K562 (cell line): ENCODE data around the gene ASIC1. TPM values are rescaled to one million over a fixed set of nuclear protein-coding genes. Genes with fewer than 3 reads are reported as not detected.

Experiments used
- ATF1 ChIP-seq, 2 experiments: fragments of 450-650 bp in 1 of 2; IDR thresholded peaks; 2 replicates each; pipeline ENCODE4 v1.6.1; 2016; ENCODE audit warnings: missing compliant biosample characterization in 1 of 2, missing genetic modification characterization in 1 of 2
- CC2D1A ChIP-seq: fragments of 450-650 bp; IDR thresholded peaks from 2 replicates; pipeline ENCODE4 v1.6.1; 2017; ENCODE audit warnings: mild to moderate bottlenecking
- CREB1 ChIP-seq, 2 experiments: sonication (generic) in 1 of 2; formaldehyde crosslinking in 1 of 2; IDR thresholded peaks; 2 replicates each; pipeline versions ENCODE4 v1.6.1 to v1.8.0; 2012 to 2022; ENCODE audit warnings: inconsistent platforms in 1 of 2, mild to moderate bottlenecking in 1 of 2, missing genetic modification reagents in 1 of 2, moderate library complexity in 1 of 2
- EHMT2 ChIP-seq: fragments of 450-650 bp; IDR thresholded peaks from 2 replicates; pipeline ENCODE4 v1.6.1; 2018; ENCODE audit warnings: antibody characterized with exemption
- ELK1 ChIP-seq: sonication (generic); formaldehyde crosslinking; IDR thresholded peaks from 2 replicates; pipeline ENCODE4 v1.8.1; 2022; ENCODE audit warnings: missing genetic modification reagents
- EP400 ChIP-seq: fragments of 450-650 bp; IDR thresholded peaks from 2 replicates; pipeline ENCODE4 v1.6.1; 2017; ENCODE audit warnings: antibody characterized with exemption, mild to moderate bottlenecking, moderate library complexity
- GTF2F1 ChIP-seq: IDR thresholded peaks from 2 replicates; pipeline ENCODE4 v1.6.1; 2011; ENCODE audit warnings: low read depth, low read length, improper control_type of control experiment
- HEY1 ChIP-seq: fragments of 250-450 bp; sonication (Bioruptor Pico); IDR thresholded peaks from 2 replicates; pipeline ENCODE4 v1.5.0; 2020; ENCODE audit warnings: mild to moderate bottlenecking, moderate library complexity, borderline replicate concordance
- NFIC ChIP-seq: fragments of 450-650 bp; IDR thresholded peaks from 2 replicates; pipeline ENCODE4 v1.6.1; 2017; ENCODE audit warnings: mild to moderate bottlenecking, inconsistent platforms
- POLR2A ChIP-seq: fragments of 450-650 bp; conservative IDR thresholded peaks from 2 replicates; pipeline ENCODE4 v1.6.1; 2016
- POLR2H ChIP-seq: IDR thresholded peaks from 2 replicates; pipeline ENCODE4 v1.6.1; 2016; ENCODE audit warnings: missing genetic modification characterization, low read depth, mild to moderate bottlenecking, control low read depth, missing compliant biosample characterization, moderate library complexity
- RFX7 ChIP-seq: fragments of 250-450 bp; sonication (Bioruptor Pico); IDR thresholded peaks from 2 replicates; pipeline ENCODE4 v1.5.1; 2021; ENCODE audit warnings: mild to moderate bottlenecking
- SNRNP70 ChIP-seq: fragments of 200-400 bp; formaldehyde crosslinking; optimal IDR thresholded peaks from 2 replicates; pipeline ENCODE3; 2017; ENCODE audit warnings: low read depth, low read length
- TFE3 ChIP-seq: fragments of 450-650 bp; formaldehyde crosslinking; IDR thresholded peaks from 2 replicates; pipeline ENCODE4 v1.4.0; 2020; ENCODE audit warnings: mild to moderate bottlenecking, mixed read lengths
- ZBTB1 ChIP-seq: sonication (generic); formaldehyde crosslinking; IDR thresholded peaks from 2 replicates; pipeline ENCODE4 v1.8.1; 2023; ENCODE audit warnings: missing genetic modification reagents, low read depth, mild to moderate bottlenecking, borderline replicate concordance
- ZBTB17 ChIP-seq: fragments of 450-650 bp; formaldehyde crosslinking; IDR thresholded peaks from 2 replicates; pipeline ENCODE4 v1.4.0; 2020; ENCODE audit warnings: mild to moderate bottlenecking
- ZFPM2 ChIP-seq: fragments of 250-450 bp; sonication (Bioruptor Pico); IDR thresholded peaks from 2 replicates; pipeline ENCODE4 v1.5.1; 2022; ENCODE audit warnings: mild to moderate bottlenecking
- ZNF232 ChIP-seq: sonication (generic); formaldehyde crosslinking; IDR thresholded peaks from 2 replicates; pipeline ENCODE4 v1.8.0; 2022; ENCODE audit warnings: mild to moderate bottlenecking, missing genetic modification reagents
- ZNF41 ChIP-seq: fragments of 250-450 bp; sonication (Bioruptor Pico); conservative IDR thresholded peaks from 2 replicates; pipeline ENCODE4 v1.4.0; 2020; ENCODE audit warnings: mild to moderate bottlenecking
- ZNF561 ChIP-seq: fragments of 450-650 bp; formaldehyde crosslinking; conservative IDR thresholded peaks from 2 replicates; pipeline ENCODE4 v1.4.0; 2020; ENCODE audit warnings: mild to moderate bottlenecking, moderate library complexity
- polyA plus RNA-seq, 8 experiments: library from polyadenylated mRNA; depleted of rRNA in 4 of 8; stranded (reverse) in 5 of 8; unstranded in 3 of 8; fragments of >200 nt; fragmentation: Nextera tagmentation in 2 of 8; fragmentation: Illumina TruSeq in 1 of 8; extraction: Ambion mirVana in 2 of 8; extraction: Trizol in 1 of 8; gene quantifications; 2 replicates each; pipeline versions ENCODE4 v1.2.1 to v1.2.3, GENCODE V29; 2011 to 2014; ENCODE audit warnings: inconsistent platforms in 1 of 8, missing spikeins in 1 of 8
- total RNA-seq, 7 experiments: library from RNA; depleted of rRNA in 6 of 7; stranded (reverse); fragments of >200 nt in 6 of 7; fragmentation: Illumina TruSeq in 2 of 7; extraction: Trizol in 2 of 7; gene quantifications; 2 replicates each; pipeline versions ENCODE4 v1.2.1 to v1.2.3, GENCODE V29; 2011 to 2021; ENCODE audit warnings: low replicate concordance in 1 of 7
- TF ChIP-seq, protein P1 (sequence below): fragments of 250-450 bp; sonication (Bioruptor Pico); IDR thresholded peaks from 2 replicates; pipeline ENCODE4 v1.4.0; 2020; ENCODE audit warnings: mild to moderate bottlenecking, moderate library complexity
- TF ChIP-seq, protein P2 (sequence below): fragments of 450-650 bp; IDR thresholded peaks from 2 replicates; pipeline ENCODE4 v1.6.1; 2016; ENCODE audit warnings: missing biosample characterization, missing genetic modification characterization
- TF ChIP-seq, protein P3 (sequence below): fragments of 450-650 bp; IDR thresholded peaks from 2 replicates; pipeline ENCODE4 v1.7.0; 2016; ENCODE audit warnings: borderline replicate concordance

ASIC1 gene
- total and polyA plus RNA-seq, 9 of the 15 experiments (the other 6 are each of a cell fraction or from before 2014, with no cell fraction given): 0.01 to 1.7 (median 0.45) TPM

GRCh38 chr12:50050410-50051098, 6.8 kb upstream of the ASIC1 start (continued):
- TF ChIP-seq, protein P1, sequence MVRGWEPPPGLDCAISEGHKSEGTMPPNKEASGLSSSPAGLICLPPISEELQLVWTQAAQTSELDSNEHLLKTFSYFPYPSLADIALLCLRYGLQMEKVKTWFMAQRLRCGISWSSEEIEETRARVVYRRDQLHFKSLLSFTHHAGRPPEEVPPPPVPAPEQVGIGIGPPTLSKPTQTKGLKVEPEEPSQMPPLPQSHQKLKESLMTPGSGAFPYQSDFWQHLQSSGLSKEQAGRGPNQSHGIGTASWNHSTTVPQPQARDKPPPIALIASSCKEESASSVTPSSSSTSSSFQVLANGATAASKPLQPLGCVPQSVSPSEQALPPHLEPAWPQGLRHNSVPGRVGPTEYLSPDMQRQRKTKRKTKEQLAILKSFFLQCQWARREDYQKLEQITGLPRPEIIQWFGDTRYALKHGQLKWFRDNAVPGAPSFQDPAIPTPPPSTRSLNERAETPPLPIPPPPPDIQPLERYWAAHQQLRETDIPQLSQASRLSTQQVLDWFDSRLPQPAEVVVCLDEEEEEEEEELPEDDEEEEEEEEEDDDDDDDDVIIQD (CRISPR knock-in tag): no peak
- TF ChIP-seq ZBTB1 (CRISPR knock-in tag) (no peak), EP400 (peak; percentile 57), POLR2H (tag) (no peak), ELK1 (no peak), RFX7 (CRISPR knock-in tag) (no peak), CC2D1A (peak; percentile 93), ATF1 (CRISPR knock-in tag; IDR thresholded peaks at IDR 0.05) (no peak), ATF1 (tag; IDR thresholded peaks at IDR 0.05) (peak; percentile 35; the same call in 1 of the 2 replicates), POLR2A (no peak), TFE3 (no peak), GTF2F1 (no peak), ZFPM2 (CRISPR knock-in tag) (no peak), ZBTB17 (CRISPR knock-in tag) (no peak), ZNF561 (CRISPR knock-in tag) (no peak), HEY1 (CRISPR knock-in tag) (peak; percentile 73; the same call in 1 of the 2 replicates), ZNF232 (CRISPR knock-in tag) (no peak), CREB1 (IDR thresholded peaks at IDR 0.05) (peak; percentile 66; the same call in 1 of the 2 replicates), CREB1 (CRISPR knock-in tag; IDR thresholded peaks at IDR 0.05) (no peak), SNRNP70 (no peak), ZNF41 (CRISPR knock-in tag) (0 out of 2 replicates have a peak, but pooled peaks have one; percentile 25), EHMT2 (no peak), NFIC (peak; percentile 95)
- TF ChIP-seq, protein P2, sequence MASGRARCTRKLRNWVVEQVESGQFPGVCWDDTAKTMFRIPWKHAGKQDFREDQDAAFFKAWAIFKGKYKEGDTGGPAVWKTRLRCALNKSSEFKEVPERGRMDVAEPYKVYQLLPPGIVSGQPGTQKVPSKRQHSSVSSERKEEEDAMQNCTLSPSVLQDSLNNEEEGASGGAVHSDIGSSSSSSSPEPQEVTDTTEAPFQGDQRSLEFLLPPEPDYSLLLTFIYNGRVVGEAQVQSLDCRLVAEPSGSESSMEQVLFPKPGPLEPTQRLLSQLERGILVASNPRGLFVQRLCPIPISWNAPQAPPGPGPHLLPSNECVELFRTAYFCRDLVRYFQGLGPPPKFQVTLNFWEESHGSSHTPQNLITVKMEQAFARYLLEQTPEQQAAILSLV (tag): peak; percentile 21; the same call in 1 of the 2 replicates
- TF ChIP-seq, protein P3, sequence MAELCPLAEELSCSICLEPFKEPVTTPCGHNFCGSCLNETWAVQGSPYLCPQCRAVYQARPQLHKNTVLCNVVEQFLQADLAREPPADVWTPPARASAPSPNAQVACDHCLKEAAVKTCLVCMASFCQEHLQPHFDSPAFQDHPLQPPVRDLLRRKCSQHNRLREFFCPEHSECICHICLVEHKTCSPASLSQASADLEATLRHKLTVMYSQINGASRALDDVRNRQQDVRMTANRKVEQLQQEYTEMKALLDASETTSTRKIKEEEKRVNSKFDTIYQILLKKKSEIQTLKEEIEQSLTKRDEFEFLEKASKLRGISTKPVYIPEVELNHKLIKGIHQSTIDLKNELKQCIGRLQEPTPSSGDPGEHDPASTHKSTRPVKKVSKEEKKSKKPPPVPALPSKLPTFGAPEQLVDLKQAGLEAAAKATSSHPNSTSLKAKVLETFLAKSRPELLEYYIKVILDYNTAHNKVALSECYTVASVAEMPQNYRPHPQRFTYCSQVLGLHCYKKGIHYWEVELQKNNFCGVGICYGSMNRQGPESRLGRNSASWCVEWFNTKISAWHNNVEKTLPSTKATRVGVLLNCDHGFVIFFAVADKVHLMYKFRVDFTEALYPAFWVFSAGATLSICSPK: no peak
